GM12878 (cell line): ENCODE data around the gene VKORC1. TPM values are rescaled to one million over a fixed set of nuclear protein-coding genes. Genes with fewer than 3 reads are reported as not detected.

Source experiments
- BACH1 ChIP-seq: fragments of 450-650 bp; IDR thresholded peaks from 2 replicates; pipeline ENCODE4 v1.6.1; 2017; ENCODE audit warnings: mild to moderate bottlenecking, borderline replicate concordance
- BCLAF1 ChIP-seq: fragments of 450-650 bp; IDR thresholded peaks from 2 replicates; pipeline ENCODE4 v1.6.1; 2017; ENCODE audit warnings: antibody characterized with exemption, mild to moderate bottlenecking, moderate library complexity
- CBFB ChIP-seq: IDR thresholded peaks from 2 replicates; pipeline ENCODE4 v1.6.1; 2016; ENCODE audit warnings: antibody characterized with exemption, low read depth
- DPF2 ChIP-seq: fragments of 450-650 bp; IDR thresholded peaks from 2 replicates; pipeline ENCODE4 v1.6.1; 2017; ENCODE audit warnings: mild to moderate bottlenecking
- E2F8 ChIP-seq: fragments of 450-650 bp; IDR thresholded peaks from 2 replicates; pipeline ENCODE4 v1.6.1; 2018; ENCODE audit warnings: mild to moderate bottlenecking, low read depth, moderate library complexity; ENCODE audit not compliant: partially characterized antibody
- ETV6 ChIP-seq, 2 experiments: fragments of 450-650 bp in 1 of 2; IDR thresholded peaks in 1 of 2; conservative IDR thresholded peaks in 1 of 2; 2 replicates each; pipeline ENCODE4 v1.6.1; 2014; ENCODE audit warnings: antibody characterized with exemption in 1 of 2, borderline replicate concordance in 1 of 2, low read depth in 1 of 2, mild to moderate bottlenecking in 1 of 2, moderate library complexity in 1 of 2
- HSF1 ChIP-seq: fragments of 150-350 bp; IDR thresholded peaks from 2 replicates; pipeline ENCODE4 v1.6.1; 2014; ENCODE audit warnings: mild to moderate bottlenecking, low read depth, low read length
- IKZF1 ChIP-seq: fragments of 450-650 bp; conservative IDR thresholded peaks from 2 replicates; pipeline ENCODE4 v1.6.1; 2017; ENCODE audit warnings: antibody characterized with exemption, mild to moderate bottlenecking
- MLLT1 ChIP-seq: fragments of 450-650 bp; IDR thresholded peaks from 2 replicates; pipeline ENCODE4 v1.6.1; 2016; ENCODE audit warnings: mild to moderate bottlenecking
- NR2C2 ChIP-seq: IDR thresholded peaks from 2 replicates; pipeline ENCODE4 v1.6.1; 2011; ENCODE audit warnings: borderline replicate concordance, low read depth; ENCODE audit not compliant: control insufficient read depth, insufficient read length
- PAX5 ChIP-seq: IDR thresholded peaks from 2 replicates; pipeline ENCODE4 v1.6.1; 2011; ENCODE audit warnings: low read depth, low read length, borderline replicate concordance
- PML ChIP-seq: IDR thresholded peaks from 2 replicates; pipeline ENCODE4 v1.6.1; 2012; ENCODE audit warnings: low read length, inconsistent platforms
- POU2F2 ChIP-seq: IDR thresholded peaks from 3 replicates; pipeline ENCODE4 v1.6.1; 2011; ENCODE audit warnings: low read depth, mild to moderate bottlenecking, low read length, borderline replicate concordance
- RELA ChIP-seq: fragments of 450-650 bp; IDR thresholded peaks from 2 replicates; pipeline ENCODE4 v1.8.0; 2014; ENCODE audit warnings: borderline replicate concordance; ENCODE audit not compliant: partially characterized antibody
- RUNX3 ChIP-seq: IDR thresholded peaks from 2 replicates; pipeline ENCODE4 v1.6.1; 2012; ENCODE audit warnings: low read length, inconsistent platforms
- SMAD5 ChIP-seq: IDR thresholded peaks from 2 replicates; pipeline ENCODE4 v1.6.1; 2016; ENCODE audit warnings: antibody characterized with exemption, low read depth
- SMARCA5 ChIP-seq: fragments of 450-650 bp; IDR thresholded peaks from 2 replicates; pipeline ENCODE4 v1.6.1; 2017; ENCODE audit warnings: mild to moderate bottlenecking
- USF1 ChIP-seq: IDR thresholded peaks from 2 replicates; pipeline ENCODE4 v1.6.1; 2011; ENCODE audit warnings: borderline replicate concordance, low read depth, mild to moderate bottlenecking, moderate library complexity, mixed read lengths, low read length; ENCODE audit not compliant: insufficient read depth; ENCODE audit errors: extremely low read length
- ZBED1 ChIP-seq: IDR thresholded peaks from 2 replicates; pipeline ENCODE4 v1.6.1; 2016; ENCODE audit warnings: borderline replicate concordance
- polyA plus RNA-seq, 11 experiments: library from polyadenylated mRNA; depleted of rRNA in 4 of 11; unstranded in 6 of 11; stranded (reverse) in 5 of 11; fragments of >200 nt; fragmentation: Nextera tagmentation in 4 of 11; fragmentation: Illumina TruSeq in 1 of 11; extraction: Ambion mirVana in 4 of 11; extraction: Trizol in 1 of 11; gene quantifications; 1 replicate in 1 of 11; 2 replicates in 10 of 11; pipeline versions ENCODE4 v1.2.1 to v1.2.3, GENCODE V29; 2011 to 2016; ENCODE audit warnings: inconsistent platforms in 2 of 11, missing spikeins in 2 of 11, low read depth in 1 of 11
- total RNA-seq, 4 experiments: library from RNA; depleted of rRNA in 3 of 4; stranded (reverse); fragments of >200 nt in 3 of 4; fragmentation: Illumina TruSeq in 1 of 4; extraction: Trizol in 1 of 4; gene quantifications; 2 replicates each; pipeline versions ENCODE4 v1.2.1 to v1.2.3, GENCODE V29; 2013 to 2021

VKORC1 gene
- total and polyA plus RNA-seq, 10 of the 15 experiments (the other 5 are each of a cell fraction or from before 2014, with no cell fraction given), result 19.8 to 140 (median 57.7) TPM

- TF ChIP-seq MLLT1 (peak; percentile 72; the same call in 1 of the 2 replicates), RUNX3 (peak; percentile 56; the same call in 1 of the 2 replicates), PML (peak; percentile 98), DPF2 (0 out of 2 replicates have a peak, but pooled peaks have one; percentile 19), E2F8 (peak; percentile 97), ZBED1 (peak; percentile 71), HSF1 (0 out of 2 replicates have a peak, but pooled peaks have one; percentile 16), BCLAF1 (no peak), SMAD5 (peak; percentile 85; the same call in 1 of the 2 replicates), NR2C2 (no peak), USF1 (no peak), ETV6 (conservative IDR thresholded peaks at IDR 0.05 in 1 of 2, IDR thresholded peaks at IDR 0.05 in 1 of 2; ENCODE audit: borderline replicate concordance in 1 of 2, low read depth in 1 of 2) (peak in 1 of 2 experiments; percentile 93; a peak in 2 of 4 replicates), CBFB (0 out of 2 replicates have a peak, but pooled peaks have one; percentile 39), IKZF1 (peak; percentile 89), POU2F2 (peak; percentile 55; the same call in 2 of the 3 replicates), SMARCA5 (peak; percentile 19; the same call in 1 of the 2 replicates), BACH1 (peak; percentile 32; the same call in 1 of the 2 replicates), RELA (peak; percentile 66), PAX5 (peak; percentile 49; the same call in 1 of the 2 replicates)
These were observed 20.4 kb downstream of the VKORC1 start, which contains the start of the genes ZNF646 and ZNF668 (continued) for GRCh38 chr16:31073970-31074813.
